ENCODE data around the gene AQP7.

DNA sequence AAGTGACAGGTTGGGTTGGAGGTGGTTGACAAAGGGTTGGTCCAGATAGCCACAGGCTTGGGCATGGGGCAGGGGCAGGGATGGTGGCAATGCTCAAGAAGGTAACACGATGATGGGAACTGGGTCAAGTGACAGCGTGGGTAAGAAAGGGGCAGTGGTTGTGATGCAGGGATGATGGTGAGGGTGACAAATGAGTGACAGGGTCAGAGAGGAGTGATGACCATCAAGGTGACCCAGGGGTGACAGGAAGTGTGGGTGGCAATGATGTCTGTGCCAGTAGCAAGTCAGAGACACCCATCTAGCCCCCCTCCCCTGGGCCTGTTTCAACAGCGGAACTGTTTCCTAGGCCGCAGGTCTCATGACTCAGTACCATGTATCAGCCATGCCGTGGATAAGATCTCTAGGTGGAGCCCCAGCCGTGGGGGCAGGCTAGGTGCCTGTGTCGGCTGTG is 24.5 kb upstream of the AQP7 start:
- TF ChIP-seq POLR2A (IDR thresholded peaks at IDR 0.05) (no peak), EP300 (IDR thresholded peaks at IDR 0.05) (no peak)
- TF ChIP-seq, protein P1, sequence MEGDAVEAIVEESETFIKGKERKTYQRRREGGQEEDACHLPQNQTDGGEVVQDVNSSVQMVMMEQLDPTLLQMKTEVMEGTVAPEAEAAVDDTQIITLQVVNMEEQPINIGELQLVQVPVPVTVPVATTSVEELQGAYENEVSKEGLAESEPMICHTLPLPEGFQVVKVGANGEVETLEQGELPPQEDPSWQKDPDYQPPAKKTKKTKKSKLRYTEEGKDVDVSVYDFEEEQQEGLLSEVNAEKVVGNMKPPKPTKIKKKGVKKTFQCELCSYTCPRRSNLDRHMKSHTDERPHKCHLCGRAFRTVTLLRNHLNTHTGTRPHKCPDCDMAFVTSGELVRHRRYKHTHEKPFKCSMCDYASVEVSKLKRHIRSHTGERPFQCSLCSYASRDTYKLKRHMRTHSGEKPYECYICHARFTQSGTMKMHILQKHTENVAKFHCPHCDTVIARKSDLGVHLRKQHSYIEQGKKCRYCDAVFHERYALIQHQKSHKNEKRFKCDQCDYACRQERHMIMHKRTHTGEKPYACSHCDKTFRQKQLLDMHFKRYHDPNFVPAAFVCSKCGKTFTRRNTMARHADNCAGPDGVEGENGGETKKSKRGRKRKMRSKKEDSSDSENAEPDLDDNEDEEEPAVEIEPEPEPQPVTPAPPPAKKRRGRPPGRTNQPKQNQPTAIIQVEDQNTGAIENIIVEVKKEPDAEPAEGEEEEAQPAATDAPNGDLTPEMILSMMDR (IDR thresholded peaks at IDR 0.05), result no peak
